GM12865 (cell line): ENCODE data around the gene NRN1.

Experiments
- DNase-seq: peaks from one replicate; pipeline ENCODE4 v3.0.0; 2010; ENCODE audit warnings: low read depth
- H3K4me3 ChIP-seq: 2 replicates; pipeline ENCODE4 v1.5.1; 2011; ENCODE audit warnings: mild to moderate bottlenecking, low read depth, low read length, control low read depth
- TF ChIP-seq, protein P1 (sequence below): IDR thresholded peaks from 2 replicates; pipeline ENCODE4 v1.5.1; 2011; ENCODE audit warnings: low read length, control low read depth, low read depth, inconsistent platforms; ENCODE audit not compliant: insufficient read depth; ENCODE audit errors: missing control alignments

NRN1 gene

DNA sequence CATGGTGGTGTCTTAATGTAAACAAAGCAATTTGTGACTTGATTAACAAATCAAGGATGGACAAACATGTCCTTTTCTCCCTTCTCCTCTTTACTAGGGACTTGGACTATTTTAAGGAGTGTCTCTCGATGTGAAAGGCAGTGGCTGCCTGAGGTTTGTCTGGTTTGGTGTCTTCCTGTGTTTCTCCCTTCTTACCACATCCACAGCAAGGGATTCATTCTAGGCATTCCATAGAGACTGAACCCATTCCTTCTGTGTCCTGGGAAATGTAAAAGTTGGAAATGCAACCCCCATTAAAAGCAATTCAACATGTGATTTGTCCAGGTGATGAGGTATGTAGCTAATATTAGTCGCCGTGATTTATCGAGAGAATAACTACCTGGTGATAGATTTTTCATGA is 15.9 kb downstream of the NRN1 start:
- DNase-seq: no peak
- TF ChIP-seq, protein P1, sequence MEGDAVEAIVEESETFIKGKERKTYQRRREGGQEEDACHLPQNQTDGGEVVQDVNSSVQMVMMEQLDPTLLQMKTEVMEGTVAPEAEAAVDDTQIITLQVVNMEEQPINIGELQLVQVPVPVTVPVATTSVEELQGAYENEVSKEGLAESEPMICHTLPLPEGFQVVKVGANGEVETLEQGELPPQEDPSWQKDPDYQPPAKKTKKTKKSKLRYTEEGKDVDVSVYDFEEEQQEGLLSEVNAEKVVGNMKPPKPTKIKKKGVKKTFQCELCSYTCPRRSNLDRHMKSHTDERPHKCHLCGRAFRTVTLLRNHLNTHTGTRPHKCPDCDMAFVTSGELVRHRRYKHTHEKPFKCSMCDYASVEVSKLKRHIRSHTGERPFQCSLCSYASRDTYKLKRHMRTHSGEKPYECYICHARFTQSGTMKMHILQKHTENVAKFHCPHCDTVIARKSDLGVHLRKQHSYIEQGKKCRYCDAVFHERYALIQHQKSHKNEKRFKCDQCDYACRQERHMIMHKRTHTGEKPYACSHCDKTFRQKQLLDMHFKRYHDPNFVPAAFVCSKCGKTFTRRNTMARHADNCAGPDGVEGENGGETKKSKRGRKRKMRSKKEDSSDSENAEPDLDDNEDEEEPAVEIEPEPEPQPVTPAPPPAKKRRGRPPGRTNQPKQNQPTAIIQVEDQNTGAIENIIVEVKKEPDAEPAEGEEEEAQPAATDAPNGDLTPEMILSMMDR: no peak
- H3K4me3 ChIP-seq: no peak overlapping the region

DNA sequence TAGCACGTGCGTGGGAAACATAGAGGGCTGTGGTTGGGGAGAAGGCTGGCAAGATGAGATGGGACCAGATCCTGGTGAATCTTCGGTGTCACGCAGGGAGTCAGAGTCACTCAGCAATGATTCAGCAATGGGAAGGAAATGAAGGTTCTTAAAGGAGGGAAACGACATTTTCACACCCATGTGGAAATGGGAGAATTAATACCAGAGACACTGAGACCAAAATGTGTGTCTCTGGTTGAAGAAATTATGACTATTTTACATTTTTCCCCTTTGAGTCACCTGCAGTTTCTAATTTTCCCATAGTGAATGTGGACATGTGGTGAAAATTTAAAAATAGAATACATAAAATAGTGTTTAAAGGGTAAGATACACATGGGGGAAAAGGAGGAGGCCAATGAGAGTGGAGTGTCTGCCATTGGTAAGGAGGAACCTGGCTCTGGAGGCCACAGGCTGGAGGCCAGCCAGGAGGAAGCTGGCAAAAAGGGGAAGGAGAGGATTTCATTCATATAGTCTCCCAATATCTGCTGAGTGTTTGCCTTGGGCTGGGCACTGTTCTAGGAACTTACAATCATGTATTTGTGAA is 17.5 kb downstream of the NRN1 start:
- no peak for DNase-seq
- TF ChIP-seq, protein P1: no peak

DNA sequence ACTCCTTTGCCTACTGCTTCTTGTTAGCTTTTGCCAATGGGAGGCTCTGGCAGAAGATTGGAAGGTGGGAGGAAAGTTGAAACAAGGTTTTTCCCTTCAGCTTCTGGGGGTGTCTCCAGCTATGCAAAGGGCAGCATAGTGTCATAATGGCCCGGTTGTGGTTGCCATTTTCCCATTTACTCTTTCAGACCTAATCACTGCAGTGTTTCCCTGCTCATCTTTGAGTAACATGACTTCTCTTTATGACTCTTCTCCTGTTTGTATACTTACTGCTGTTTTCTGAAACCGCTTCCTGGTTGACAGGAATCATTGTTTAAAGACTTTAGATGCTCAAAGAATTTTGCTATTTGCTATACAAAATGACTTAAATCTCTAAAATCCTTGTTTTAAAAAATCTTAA is 19.9 kb downstream of the NRN1 start:
- no peak overlapping the region for H3K4me3 ChIP-seq
- DNase-seq: no peak
- TF ChIP-seq, protein P1: no peak

More for the DNA sequence above, 17.5 kb downstream of the NRN1 start:
- H3K4me3 ChIP-seq: no peak overlapping the region

DNA sequence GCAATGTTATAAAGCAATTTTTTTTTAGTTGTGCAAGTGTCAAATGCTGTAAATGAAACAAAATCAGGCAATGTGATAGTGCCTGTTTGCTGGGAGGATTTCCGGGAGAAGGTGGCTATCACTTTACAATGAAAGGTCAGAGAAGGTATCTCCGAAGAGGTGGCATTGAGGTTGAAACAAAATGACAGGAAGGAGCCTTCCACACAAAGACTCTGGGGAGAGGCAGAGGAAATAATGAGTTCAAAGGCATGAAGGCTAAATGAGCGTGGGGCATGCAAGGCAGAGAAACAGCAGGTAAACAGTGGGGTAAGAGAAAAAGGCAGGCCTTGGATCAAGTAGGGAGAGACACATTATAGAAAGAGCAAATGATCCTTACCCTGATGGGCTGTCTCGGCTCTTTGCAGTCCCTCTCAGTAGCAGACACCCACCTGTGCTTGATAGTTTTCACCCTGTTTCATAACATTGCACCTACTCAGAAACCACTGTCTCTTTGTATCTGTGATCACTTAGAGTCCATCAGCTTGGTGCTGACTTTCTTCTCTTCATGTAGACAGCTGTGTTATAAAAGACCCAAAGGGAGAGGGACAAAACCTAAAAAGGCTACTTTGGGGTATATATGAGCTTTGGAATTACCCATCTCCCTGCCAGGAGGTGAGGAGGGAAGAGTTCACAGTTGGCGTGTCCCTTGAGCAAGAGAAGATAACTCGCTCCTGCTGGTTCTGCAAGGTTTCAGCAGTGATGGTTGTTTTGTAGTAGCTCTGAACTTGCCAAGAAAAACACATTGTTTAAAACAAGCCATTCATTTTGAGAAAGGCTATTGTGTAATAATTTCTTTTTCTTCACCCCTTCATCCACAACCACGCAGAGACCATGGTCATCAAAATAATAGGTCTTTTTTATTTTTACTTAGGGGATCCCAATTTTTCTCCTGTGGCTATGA is 22.3 kb downstream of the NRN1 start:
- TF ChIP-seq, protein P1: no peak
- H3K4me3 ChIP-seq: no peak overlapping the region
- DNase-seq: no peak

DNA sequence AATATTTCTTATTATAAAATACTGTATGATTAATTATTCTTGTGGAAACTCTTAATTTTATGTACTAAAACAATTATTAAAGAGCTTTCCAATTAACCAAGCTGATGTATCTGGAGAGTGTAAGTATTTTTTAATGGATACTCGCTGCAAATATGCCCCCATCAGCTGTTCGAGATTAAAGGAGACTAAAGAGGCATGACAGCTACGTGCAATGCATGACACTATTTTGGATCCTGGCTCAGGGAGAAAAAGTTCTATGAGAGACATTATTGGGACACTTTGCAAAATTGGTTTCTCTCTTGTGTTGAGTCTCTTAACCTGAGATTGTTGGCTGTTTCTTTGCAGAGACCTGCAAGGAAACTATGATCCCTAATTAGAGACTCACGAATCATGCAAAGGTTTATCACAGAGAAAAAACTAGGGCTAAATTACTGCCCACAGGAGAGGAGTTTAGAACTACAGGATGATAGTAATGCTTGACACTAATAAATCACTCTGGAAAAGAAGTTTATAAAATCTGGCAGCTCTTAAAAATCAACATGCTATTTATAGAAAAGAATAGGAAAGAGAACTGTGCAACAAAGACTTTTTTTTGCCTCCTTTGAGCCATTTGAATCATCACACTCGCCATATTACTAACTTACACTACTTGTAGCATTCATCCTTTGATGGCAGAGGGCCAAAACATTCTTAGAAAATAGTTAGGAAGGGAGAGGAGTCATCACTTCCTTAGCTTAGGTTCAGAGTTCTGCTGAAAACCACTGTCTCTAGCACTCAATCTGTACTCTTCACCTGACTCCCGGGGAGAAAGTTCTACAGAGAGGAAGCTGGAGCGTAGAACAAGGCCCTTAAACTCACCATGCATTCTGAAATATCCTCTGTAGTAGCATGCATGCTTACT is 25.3 kb downstream of the NRN1 start:
- TF ChIP-seq, protein P1: no peak
- DNase-seq: no peak
- no peak overlapping the region for H3K4me3 ChIP-seq

DNA sequence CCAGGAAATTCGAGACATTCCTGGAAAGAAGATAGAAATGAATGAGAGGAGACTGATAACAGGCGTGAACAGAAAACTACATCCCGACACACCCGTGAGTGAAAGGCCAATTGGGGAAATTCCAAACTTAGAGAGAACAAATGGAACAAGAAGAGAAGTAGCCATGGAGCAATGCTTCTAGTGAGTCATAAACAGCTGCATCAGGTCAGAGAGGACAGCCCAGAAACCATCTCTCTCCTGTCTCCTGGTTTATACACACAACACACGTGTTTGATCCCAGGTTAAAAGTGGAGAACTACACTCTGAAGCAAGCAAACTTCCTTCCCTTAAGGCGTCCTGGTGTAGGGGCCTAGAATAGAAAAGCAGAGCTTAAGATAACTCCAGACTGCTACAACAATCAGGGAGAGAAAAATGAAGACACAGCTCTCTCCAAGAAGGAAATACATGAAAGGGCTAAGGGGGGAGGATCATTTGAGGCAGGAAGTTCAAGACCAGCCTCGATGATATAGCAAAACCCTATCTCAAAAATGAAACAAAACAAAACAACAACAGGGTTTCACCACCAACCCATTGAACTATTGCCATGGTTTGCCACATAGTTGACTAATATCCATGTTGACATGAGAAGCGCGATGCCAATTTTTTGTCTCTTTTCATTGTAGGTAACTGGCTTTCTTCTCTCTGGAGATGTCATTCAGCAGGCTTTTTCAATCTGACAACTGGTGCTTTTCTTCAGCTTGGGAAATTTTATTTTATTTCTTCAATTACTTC is 26.9 kb downstream of the NRN1 start:
- DNase-seq: no peak
- TF ChIP-seq, protein P1: no peak
- no peak overlapping the region for H3K4me3 ChIP-seq
